Stimulated activated CD4-positive, alpha-beta T cell treated with anti-CD3 and anti-CD28 coated beads, Interleukin-12 subunit alpha, Interleukin-12 subunit beta, amount 100 ng/mL, for 24 hours (primary cell): Measurements from ENCODE around the gene ADGRG1.

Experiments
- DNase-seq, 2 experiments: peaks; one replicate each; pipeline ENCODE4 v3.0.0-alpha.2; 2020; ENCODE audit warnings: low read depth in 2 of 2

Gene ADGRG1

GRCh38 chr16:57635266-57636097 lies 7.1 kb downstream of the ADGRG1 start:
- no peak for DNase-seq

DNA sequence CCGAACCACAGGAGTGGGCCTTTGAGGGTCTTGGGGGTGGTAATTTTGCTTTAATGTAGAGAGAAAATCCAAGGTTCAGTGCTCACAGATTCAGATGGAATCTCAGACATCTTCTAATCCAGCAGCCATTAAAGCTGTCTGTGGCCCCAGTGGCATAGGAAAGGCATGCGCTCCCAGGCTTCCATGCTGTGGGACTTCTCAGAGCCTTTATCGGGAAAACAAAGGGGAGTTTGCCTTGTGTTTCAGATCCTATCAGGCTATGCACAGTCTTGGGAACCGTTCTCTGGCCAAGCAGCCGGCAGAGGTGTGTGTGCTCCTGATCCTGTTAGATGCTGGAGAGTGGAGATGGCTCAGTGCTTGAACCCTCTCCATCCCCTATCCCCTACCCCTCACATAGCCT lies 7.8 kb downstream of the ADGRG1 start:
- no peak for DNase-seq

DNA sequence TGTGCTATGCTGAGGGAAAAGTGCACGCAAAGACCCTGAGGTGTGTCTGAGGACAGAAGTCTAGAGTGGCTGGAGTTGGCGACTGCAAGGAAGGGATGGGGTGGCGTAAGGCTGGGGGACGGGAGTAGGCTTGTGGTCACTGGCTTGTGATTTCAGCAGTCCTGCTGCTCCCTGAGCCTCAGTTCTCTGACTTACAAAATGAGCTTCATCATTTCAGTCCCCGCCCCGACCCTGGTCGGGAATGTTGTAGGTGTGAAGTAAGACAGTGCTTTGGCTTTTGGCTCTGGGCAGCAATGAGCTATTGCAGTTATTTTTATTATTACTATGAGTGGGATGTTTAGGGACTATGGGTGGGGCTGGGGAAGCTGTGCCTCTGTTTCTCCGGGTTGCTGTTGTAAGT lies 8.6 kb downstream of the ADGRG1 start:
- DNase-seq, result no peak

GRCh38 chr16:57637424-57637823 lies 9.0 kb downstream of the ADGRG1 start:
- no peak for DNase-seq

DNA sequence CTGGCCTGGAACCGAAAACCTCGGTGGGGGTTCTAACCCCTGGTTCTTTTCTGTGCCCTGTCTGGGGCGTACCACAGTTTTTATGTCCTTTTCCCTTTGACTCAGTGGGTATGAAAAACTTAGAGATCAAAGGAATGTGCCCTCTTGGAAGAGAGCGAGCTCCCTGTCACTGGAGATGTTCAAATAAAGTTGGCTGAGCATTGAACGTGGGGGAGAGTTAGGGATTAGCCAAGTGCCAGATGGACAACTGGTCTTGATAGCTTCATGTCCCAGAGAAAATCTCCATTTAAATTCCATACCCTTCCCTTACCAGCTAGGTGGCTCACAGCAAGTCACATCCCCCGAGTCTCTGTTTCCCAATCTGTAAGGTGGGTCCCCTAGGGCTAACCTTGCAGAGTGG lies 9.5 kb downstream of the ADGRG1 start:
- no peak for DNase-seq

DNA sequence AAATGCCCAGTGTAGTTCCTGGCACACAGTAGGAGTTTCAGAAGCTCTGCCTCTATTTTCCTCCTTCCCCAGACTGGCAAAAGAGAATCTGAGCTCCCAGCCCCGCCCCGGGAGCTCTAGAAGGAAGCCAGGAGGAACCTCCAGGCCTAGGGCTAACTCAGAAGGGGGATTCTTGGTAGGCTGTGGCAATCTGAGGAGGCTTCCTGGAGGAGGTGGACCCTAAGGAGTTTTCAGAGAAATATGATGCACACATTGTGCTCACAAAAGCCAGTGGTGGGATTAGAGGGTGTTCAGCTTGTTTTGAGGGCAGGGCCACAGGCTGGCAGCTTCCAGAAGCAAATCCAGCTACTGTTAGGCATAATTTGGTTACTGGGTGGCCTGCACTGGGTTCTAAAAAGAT lies 10.0 kb downstream of the ADGRG1 start:
- no peak for DNase-seq

DNA sequence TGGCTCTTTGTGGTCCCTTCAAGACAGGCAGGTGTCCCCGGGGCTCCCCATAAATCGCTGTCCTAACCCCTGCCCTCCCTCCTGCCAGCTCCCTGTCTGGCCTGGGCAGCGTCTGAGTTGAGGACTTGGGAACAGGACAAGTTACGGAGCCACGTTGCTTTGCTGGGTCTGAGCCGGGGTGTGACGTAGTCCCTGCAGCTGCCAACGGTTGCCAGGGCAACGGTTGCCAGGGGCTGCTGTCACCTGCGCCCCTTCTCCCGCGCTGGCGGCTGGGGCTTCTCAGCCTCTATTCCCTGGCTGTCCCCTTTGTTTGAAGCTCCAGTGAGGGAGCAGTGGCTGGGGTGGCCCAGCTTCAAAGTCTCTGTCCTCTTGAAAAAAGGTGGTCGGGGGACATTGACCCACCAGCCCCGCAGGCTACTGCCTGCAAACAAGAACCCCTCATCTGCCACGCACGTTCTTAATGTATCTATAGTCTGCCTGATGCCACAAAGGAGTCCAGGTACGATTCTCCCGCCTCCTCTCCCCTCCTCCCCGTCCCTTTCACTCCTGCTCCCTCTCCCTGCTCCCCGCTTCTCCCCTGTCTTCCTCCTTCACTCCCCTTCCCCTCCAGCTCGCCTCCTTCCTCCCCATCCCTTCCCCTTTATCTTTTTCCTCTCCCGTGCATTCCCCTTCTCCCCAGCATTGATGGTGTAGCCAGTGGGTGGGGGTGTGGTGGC lies 10.9 kb downstream of the ADGRG1 start:
- DNase-seq, result no peak

GRCh38 chr16:57640185-57640584 lies 11.8 kb downstream of the ADGRG1 start:
- no peak for DNase-seq

DNA sequence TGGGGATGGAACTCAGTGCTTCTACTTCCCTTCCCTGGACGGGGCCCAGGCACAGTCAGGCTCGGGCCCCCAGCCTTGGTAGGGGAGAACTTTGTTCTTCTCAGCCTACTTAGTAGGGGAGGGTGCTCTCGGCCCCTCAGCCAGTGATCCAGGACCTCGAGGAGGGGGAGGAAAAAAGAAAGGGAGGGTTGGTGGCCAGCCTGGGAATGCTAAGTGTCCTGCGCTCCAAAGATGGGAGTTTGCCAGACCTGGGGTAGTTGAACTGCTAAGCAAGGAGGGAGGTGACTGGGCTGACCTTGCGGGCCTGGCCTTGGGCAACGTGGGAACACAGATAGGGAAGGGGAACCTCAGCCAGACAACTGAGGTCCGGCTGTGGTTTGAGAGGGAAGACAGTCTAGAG lies 12.2 kb downstream of the ADGRG1 start:
- no peak for DNase-seq

GRCh38 chr16:57642160-57643135 lies 14.0 kb downstream of the ADGRG1 start:
- DNase-seq, result no peak

DNA sequence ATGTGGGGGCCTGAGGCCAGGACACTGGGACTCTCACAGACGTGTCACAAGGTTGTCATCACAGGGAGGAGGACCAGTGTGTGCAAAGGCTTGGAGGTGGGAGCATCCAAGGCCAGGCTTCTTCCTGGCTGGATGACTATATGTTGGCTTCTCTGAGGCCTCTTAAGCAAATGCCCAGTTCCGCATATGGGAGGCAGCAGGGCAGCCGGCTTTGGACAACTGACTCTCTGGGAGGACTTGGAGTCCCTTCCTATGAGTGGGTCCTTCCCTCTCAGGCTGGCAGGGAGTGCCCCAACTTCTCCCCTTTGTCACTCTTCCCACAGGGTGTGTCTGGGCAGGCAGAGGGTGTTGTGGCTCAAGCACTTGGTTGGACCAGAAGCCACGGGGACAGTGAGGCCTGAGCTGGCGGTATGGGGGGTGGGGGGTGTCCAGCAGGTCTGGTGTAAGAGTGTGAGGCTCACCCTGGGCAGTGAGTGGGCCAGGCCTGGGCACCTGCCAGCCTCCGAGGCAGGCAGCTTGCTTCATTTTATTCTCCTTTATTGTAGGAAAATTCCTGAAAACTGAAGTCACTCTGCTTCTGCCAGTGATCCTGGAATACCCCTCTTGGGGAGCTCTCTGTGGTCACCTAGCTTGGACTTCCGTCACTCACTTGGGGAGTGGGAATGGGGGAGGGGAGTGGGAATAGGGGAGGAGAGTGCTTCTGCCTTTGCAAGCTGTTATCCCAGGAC lies 14.9 kb downstream of the ADGRG1 start:
- DNase-seq, result no peak

GRCh38 chr16:57643910-57644309 lies 15.5 kb downstream of the ADGRG1 start:
- DNase-seq, result no peak

- no peak for DNase-seq
These were observed 16.1 kb downstream of the ADGRG1 start for GRCh38 chr16:57644383-57645014.

GRCh38 chr16:57645169-57645568 lies 16.7 kb downstream of the ADGRG1 start:
- DNase-seq, result no peak

DNA sequence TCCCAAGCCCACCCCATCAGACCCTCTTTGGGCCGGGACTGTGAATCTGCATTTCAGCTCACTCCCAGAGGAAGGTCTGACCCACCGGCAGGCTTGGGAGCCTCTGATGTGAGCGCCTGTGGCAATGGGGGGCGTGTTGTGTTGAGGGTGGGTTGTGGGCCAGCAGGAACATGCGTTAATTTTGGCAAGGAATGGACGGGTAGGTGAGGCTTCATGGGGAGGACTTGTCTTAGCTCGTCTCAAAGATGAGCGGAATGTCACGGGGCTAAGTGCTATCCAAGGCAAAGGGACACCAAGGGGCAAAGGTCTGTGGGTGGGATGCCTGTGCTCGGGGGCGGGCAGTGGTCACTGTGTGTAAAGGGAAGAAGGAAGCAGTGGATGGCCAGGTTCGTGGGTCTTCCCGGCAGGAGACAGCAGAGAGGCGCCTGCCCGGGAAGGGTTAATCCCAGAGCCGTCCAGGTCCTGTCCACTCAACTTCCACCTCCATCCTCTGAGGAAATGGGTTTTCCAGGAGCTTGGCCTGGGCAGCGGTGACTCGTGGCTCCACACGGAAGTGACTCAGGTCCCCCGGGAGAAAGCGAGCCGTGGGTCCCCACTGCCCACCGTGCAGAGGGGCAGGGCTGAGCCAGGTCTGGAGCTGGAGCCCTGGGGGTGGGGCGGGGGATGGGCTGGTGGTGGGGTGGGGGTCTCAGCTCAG lies 17.4 kb downstream of the ADGRG1 start:
- DNase-seq, result no peak

DNA sequence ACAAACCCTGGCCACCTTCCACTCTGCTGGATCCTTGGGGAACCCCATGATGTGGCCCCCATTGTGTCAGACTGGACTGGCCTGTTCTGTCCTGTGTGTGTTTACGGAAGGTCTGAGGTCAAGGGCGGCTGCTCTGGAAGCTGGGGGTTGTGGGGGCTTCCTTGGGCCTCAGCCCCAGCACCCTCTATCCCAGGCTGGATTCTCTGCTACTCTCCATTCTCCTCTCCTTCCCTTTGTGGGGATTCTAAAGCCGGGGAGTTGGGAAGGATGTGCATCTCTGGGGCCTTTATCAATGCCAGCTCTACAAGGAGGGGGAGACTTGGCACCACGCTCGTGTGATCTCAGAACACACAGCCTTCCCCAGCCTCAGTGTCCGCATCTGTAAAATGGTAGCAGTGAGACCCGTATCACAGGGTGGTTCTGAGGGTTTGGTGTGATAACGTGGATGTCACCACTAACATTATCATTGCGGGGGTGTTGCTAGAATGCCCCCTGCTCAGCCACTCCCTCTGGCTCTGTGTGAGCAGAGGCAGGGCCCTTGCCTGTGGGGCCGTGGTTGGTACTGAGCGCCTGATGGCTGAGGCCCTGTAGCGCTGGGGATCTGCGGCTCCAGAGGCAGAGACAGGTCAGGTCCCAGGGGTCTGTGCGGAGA lies 18.1 kb downstream of the ADGRG1 start:
- no peak for DNase-seq

DNA sequence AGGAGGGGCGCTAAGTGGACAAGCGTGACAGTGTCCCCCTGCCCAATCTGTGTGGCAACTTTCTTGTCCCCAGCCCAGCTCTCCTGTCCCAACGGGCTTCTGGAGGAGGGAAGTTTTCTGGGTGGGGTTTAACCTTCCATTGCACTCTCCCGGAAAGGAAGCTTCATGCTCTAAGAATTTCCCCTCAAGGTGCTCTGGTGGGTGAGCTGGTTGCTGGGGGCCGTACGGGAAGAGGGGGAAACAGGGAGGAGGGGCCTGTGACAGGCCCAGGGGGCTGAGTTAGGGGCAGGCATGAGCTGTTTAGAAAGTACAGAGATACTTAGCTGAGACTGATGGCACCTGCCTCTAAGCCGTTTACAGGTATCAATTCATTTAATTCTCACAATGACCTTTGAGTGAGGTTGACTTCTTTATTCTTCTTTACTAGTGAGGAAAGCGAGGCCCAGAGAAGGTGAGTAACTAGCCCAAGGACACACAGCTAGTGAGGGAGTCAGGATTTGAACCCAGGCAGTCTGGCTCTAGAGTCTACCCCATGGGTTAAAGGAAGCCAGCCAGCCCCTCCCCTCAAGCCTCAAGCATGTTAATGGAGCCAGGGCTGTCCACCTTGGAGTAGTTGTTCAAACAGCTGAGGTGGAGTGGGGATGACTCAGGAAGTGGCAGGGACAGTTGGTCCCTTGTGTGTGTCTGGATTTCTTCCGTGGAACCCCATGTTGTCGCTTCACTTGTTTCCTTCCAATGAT lies 18.9 kb downstream of the ADGRG1 start:
- DNase-seq, result no peak

GRCh38 chr16:57648125-57648524 lies 19.7 kb downstream of the ADGRG1 start:
- DNase-seq, result no peak
